NB4 (cell line): ENCODE data around the gene HIBADH.
"Not testable (repeated sequence)": the region's sequence is repeated elsewhere in the genome, so short reads cannot be mapped to it uniquely, and the experiment has no call there.

Experiments
- DNase-seq: peaks from one replicate; pipeline ENCODE4 v3.0.0; 2010; ENCODE audit warnings: low read depth
- H3K4me3 ChIP-seq: one replicate; pipeline ENCODE4 v1.5.1; 2011; ENCODE audit warnings: mild to moderate bottlenecking, low read depth, low read length, moderate library complexity
- CTCF ChIP-seq: IDR thresholded peaks from one replicate; pipeline ENCODE4 v1.5.1; 2012; ENCODE audit warnings: low read depth, low read length
- MAX ChIP-seq: IDR thresholded peaks from 2 replicates; pipeline ENCODE4 v1.6.1; 2011; ENCODE audit warnings: low read depth, low read length
- MYC ChIP-seq: IDR thresholded peaks from 2 replicates; pipeline ENCODE4 v1.6.1; 2011; ENCODE audit warnings: low read depth, low read length
- POLR2A ChIP-seq: IDR thresholded peaks from 2 replicates; pipeline ENCODE4 v1.6.1; 2011; ENCODE audit warnings: mild to moderate bottlenecking; ENCODE audit not compliant: insufficient read length; ENCODE audit errors: extremely low read depth

The HIBADH gene

GRCh38 chr7:27641581-27642230 is 21.0 kb downstream of the HIBADH start:
- H3K4me3 ChIP-seq: no peak overlapping the region
- no peak for DNase-seq
- TF ChIP-seq CTCF (no peak), POLR2A (no peak), MAX (no peak), MYC (no peak)

GRCh38 chr7:27640884-27641574 is 21.7 kb downstream of the HIBADH start:
- peak; percentile 37 for DNase-seq
- H3K4me3 ChIP-seq: no peak overlapping the region
- no peak for TF ChIP-seq CTCF
- TF ChIP-seq MYC: no peak
- TF ChIP-seq POLR2A: no peak

DNA sequence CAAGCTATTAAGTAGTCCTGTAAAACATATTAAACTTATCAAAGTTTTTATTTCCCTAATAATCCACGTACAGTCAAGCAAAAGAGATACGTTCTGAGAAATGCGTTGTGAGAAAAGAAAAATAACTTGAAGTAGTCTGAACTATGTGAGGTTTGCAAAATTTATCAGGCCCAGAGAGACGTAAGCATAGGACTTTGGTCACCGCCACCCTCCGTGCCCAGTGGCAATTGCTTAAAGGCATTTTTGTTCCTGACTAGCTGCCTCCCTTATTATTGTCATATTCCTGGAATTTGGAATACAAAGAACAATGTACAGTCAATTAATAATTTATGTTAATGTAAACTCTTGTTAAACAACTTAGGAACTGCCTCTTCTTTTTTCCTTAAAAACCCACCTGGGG is 22.8 kb downstream of the HIBADH start:
- TF ChIP-seq MYC (no peak), POLR2A (no peak), MAX (no peak), CTCF (no peak)
- H3K4me3 ChIP-seq: no peak overlapping the region
- DNase-seq: no peak

- H3K4me3 ChIP-seq, DNase-seq: not testable (repeated sequence)
These were observed 23.6 kb downstream of the HIBADH start for GRCh38 chr7:27639048-27639447.

- TF ChIP-seq MYC (no peak), MAX (no peak), CTCF (no peak), POLR2A (no peak)
- no peak overlapping the region for H3K4me3 ChIP-seq
- no peak for DNase-seq
These were observed 26.2 kb downstream of the HIBADH start for GRCh38 chr7:27636326-27637006.

DNA sequence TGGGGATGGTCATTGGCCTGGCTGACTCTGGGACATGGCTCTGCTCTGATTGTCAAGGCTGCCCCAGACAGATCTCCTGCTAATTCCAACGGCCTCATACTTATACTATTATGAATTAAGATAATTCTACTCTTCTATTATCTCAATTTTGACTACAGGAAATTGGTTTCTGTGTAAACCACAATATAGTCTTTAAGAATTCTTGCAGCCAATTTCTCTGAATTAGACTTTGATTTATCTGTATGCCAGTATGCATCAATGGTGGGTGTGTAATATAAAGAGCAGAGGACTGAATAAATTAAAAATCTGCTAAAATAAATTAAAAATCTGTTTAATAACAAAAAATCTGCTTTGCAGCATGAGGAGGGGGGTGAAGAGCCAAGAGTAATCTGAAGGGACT is 27.0 kb downstream of the HIBADH start:
- no peak for DNase-seq
- TF ChIP-seq POLR2A (no peak), CTCF (no peak), MYC (no peak), MAX (no peak)
- no peak overlapping the region for H3K4me3 ChIP-seq
